ENCODE measurements around the gene ARHGDIA.
A peak's percentile ranks its signal among the peaks of the same experiment; 100 is the strongest.

- TF ChIP-seq POLR2AphosphoS5 (IDR thresholded peaks at IDR 0.05; ENCODE audit: low read depth) (peak; percentile 46; the same call in 1 of the 2 replicates), CTCF (IDR thresholded peaks at IDR 0.05; ENCODE audit: insufficient read depth, low read length) (no peak), GABPA (IDR thresholded peaks at IDR 0.05; ENCODE audit: low read depth) (no peak), REST (IDR thresholded peaks at IDR 0.05; ENCODE audit: insufficient replicate concordance, low read depth) (no peak), SPI1 (IDR thresholded peaks at IDR 0.05; ENCODE audit: borderline replicate concordance, low read depth) (peak; percentile 26; the same call in 1 of the 2 replicates)
Observed at GRCh38 chr17:81870131-81870980, 781 bp downstream of the ARHGDIA start.

Measured in HL-60 (cell line).